Esophagus squamous epithelium (tissue), 4 donors: ENCODE results near the gene AUTS2.

Experiments
- POLR2A ChIP-seq, 4 donors: fragments of 450-650 bp; IDR thresholded peaks; one replicate each; pipeline ENCODE4 v1.6.1; 2017; ENCODE audit warnings: antibody characterized with exemption in 4 of 4, mild to moderate bottlenecking in 4 of 4, moderate library complexity in 3 of 4
- TF ChIP-seq, protein P1 (sequence below), 6 experiments: fragments of 450-650 bp in 4 of 6; fragments of 200-600 bp in 2 of 6; sonication (generic) in 2 of 6; IDR thresholded peaks; one replicate each; pipeline ENCODE4 v1.5.1; 2016 to 2019; ENCODE audit warnings: antibody characterized with exemption in 6 of 6, mild to moderate bottlenecking in 4 of 6, moderate library complexity in 4 of 6

DNA sequence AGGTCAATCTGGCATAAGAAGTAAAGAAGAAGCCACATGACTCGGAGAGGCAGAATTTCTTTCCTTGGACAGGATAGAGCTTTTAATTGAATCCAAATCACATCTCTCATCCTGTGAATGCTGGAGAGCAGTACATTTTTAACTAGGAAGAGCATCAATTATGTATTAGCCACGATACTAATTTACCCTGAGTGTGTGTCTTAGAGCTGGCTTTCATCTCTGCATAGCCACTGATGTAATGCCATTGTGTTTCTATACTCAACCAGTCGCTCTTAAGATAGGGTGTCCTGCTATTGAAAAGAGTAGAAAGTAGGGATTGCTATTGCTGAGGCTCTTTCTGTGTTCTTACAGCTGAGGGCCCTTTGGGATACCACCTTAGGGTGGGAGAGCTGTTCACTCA is 280.3 kb downstream of the AUTS2 start:
- no peak for TF ChIP-seq POLR2A (IDR thresholded peaks at IDR 0.05)
- TF ChIP-seq, protein P1, sequence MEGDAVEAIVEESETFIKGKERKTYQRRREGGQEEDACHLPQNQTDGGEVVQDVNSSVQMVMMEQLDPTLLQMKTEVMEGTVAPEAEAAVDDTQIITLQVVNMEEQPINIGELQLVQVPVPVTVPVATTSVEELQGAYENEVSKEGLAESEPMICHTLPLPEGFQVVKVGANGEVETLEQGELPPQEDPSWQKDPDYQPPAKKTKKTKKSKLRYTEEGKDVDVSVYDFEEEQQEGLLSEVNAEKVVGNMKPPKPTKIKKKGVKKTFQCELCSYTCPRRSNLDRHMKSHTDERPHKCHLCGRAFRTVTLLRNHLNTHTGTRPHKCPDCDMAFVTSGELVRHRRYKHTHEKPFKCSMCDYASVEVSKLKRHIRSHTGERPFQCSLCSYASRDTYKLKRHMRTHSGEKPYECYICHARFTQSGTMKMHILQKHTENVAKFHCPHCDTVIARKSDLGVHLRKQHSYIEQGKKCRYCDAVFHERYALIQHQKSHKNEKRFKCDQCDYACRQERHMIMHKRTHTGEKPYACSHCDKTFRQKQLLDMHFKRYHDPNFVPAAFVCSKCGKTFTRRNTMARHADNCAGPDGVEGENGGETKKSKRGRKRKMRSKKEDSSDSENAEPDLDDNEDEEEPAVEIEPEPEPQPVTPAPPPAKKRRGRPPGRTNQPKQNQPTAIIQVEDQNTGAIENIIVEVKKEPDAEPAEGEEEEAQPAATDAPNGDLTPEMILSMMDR (IDR thresholded peaks at IDR 0.05), result no peak
